OCI-LY1 (cell line): Measurements from ENCODE around the gene SOD2.

Source experiments
- EZH2 ChIP-seq: fragments of 200-600 bp; sonication (generic), shearing (Covaris generic); IDR thresholded peaks from 2 replicates; pipeline ENCODE4 v1.8.0; 2017; ENCODE audit warnings: borderline replicate concordance, mixed run types, mild to moderate bottlenecking, antibody characterized with exemption, low read length, moderate library complexity, mixed read lengths
- TF ChIP-seq, protein P1 (sequence below): fragments of 200-600 bp; sonication (generic), shearing (Covaris generic); IDR thresholded peaks from 2 replicates; pipeline ENCODE4 v1.5.1; 2017; ENCODE audit warnings: mild to moderate bottlenecking, antibody characterized with exemption, low read length, moderate library complexity, mixed read lengths

- TF ChIP-seq, protein P1, sequence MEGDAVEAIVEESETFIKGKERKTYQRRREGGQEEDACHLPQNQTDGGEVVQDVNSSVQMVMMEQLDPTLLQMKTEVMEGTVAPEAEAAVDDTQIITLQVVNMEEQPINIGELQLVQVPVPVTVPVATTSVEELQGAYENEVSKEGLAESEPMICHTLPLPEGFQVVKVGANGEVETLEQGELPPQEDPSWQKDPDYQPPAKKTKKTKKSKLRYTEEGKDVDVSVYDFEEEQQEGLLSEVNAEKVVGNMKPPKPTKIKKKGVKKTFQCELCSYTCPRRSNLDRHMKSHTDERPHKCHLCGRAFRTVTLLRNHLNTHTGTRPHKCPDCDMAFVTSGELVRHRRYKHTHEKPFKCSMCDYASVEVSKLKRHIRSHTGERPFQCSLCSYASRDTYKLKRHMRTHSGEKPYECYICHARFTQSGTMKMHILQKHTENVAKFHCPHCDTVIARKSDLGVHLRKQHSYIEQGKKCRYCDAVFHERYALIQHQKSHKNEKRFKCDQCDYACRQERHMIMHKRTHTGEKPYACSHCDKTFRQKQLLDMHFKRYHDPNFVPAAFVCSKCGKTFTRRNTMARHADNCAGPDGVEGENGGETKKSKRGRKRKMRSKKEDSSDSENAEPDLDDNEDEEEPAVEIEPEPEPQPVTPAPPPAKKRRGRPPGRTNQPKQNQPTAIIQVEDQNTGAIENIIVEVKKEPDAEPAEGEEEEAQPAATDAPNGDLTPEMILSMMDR, result no peak
- no peak for TF ChIP-seq EZH2
Observed at GRCh38 chr6:159715166-159715565, 22.1 kb upstream of the SOD2 start.
